WTC11 (cell line): ENCODE data around the gene SERPINB4. TPM values are rescaled to one million over a fixed set of nuclear protein-coding genes. Genes with fewer than 3 reads are reported as not detected.

Source experiments
- ATAC-seq: fragments of 200-7000 bp; cut with Tn5 transposase; 2 replicates; pipeline ENCODE4 v1.10.0; 2021; ENCODE audit warnings: mild to moderate bottlenecking, moderate library complexity
- CTCF ChIA-PET: fragments of 300-600 bp; sonication (Branson Sonifier 250); formaldehyde crosslinking; loops from one replicate; lab custom pipeline; 2021; ENCODE audit warnings: antibody characterized with exemption; lab: Charles Lee
- POLR2A ChIA-PET: fragments of 350-600 bp; sonication (Branson Sonifier 250); formaldehyde crosslinking; loops from one replicate; lab custom pipeline; 2021; ENCODE audit warnings: antibody characterized with exemption; lab: Charles Lee
- DNase-seq: peaks from one replicate; pipeline ENCODE4 v3.0.0; 2021; ENCODE audit warnings: low spot score
- H3K27ac Mint-ChIP-seq: 2 replicates; pipeline ENCODE4 v1.8.0; 2021; ENCODE audit warnings: mixed read lengths
- H3K27me3 Mint-ChIP-seq: 2 replicates; pipeline ENCODE4 v1.8.0; 2021; ENCODE audit warnings: low read depth, mild to moderate bottlenecking, moderate library complexity, mixed read lengths
- H3K36me3 Mint-ChIP-seq: 2 replicates; pipeline ENCODE4 v1.8.0; 2021; ENCODE audit warnings: mixed read lengths
- H3K4me1 Mint-ChIP-seq: 2 replicates; pipeline ENCODE4 v1.8.0; 2022; ENCODE audit warnings: mixed read lengths
- H3K4me3 Mint-ChIP-seq: 2 replicates; pipeline ENCODE4 v1.8.0; 2021; ENCODE audit warnings: mild to moderate bottlenecking, moderate library complexity, mixed read lengths
- H3K9me3 Mint-ChIP-seq: 2 replicates; pipeline ENCODE4 v1.8.0; 2021; ENCODE audit warnings: mixed read lengths
- ATF2 ChIP-seq: sonication (generic); formaldehyde crosslinking; IDR thresholded peaks from 2 replicates; pipeline ENCODE4 v1.8.1; 2022; ENCODE audit warnings: low read depth, missing genetic modification reagents, borderline replicate concordance
- E2F1 ChIP-seq: sonication (generic); formaldehyde crosslinking; IDR thresholded peaks from 2 replicates; pipeline ENCODE4 v1.8.0; 2022; ENCODE audit warnings: mild to moderate bottlenecking, missing genetic modification reagents
- FOXK1 ChIP-seq: sonication (generic); formaldehyde crosslinking; IDR thresholded peaks from 2 replicates; pipeline ENCODE4 v1.8.0; 2022; ENCODE audit warnings: mild to moderate bottlenecking, moderate library complexity, missing genetic modification reagents
- GABPB1 ChIP-seq: sonication (generic); formaldehyde crosslinking; IDR thresholded peaks from 2 replicates; pipeline ENCODE4 v1.8.1; 2023; ENCODE audit warnings: mild to moderate bottlenecking, missing genetic modification reagents
- KAT7 ChIP-seq: sonication (generic); formaldehyde crosslinking; IDR thresholded peaks from 2 replicates; pipeline ENCODE4 v1.8.1; 2023; ENCODE audit warnings: missing genetic modification reagents, mild to moderate bottlenecking, borderline replicate concordance
- MYBL2 ChIP-seq: sonication (generic); formaldehyde crosslinking; IDR thresholded peaks from 2 replicates; pipeline ENCODE4 v1.8.1; 2023; ENCODE audit warnings: mild to moderate bottlenecking, moderate library complexity, missing genetic modification reagents
- NFYB ChIP-seq: sonication (generic); formaldehyde crosslinking; conservative IDR thresholded peaks from 2 replicates; pipeline ENCODE4 v1.8.0; 2022; ENCODE audit warnings: low read depth, missing genetic modification reagents
- PRRX2 ChIP-seq: fragments of 250-450 bp; sonication (Bioruptor Pico); IDR thresholded peaks from 2 replicates; pipeline ENCODE4 v1.8.0; 2021; ENCODE audit warnings: mild to moderate bottlenecking
- SMAD3 ChIP-seq: sonication (generic); formaldehyde crosslinking; IDR thresholded peaks from 2 replicates; pipeline ENCODE4 v1.8.0; 2022; ENCODE audit warnings: missing genetic modification reagents, mild to moderate bottlenecking, borderline replicate concordance
- SOX15 ChIP-seq: fragments of 250-450 bp; sonication (Bioruptor Pico); IDR thresholded peaks from 2 replicates; pipeline ENCODE4 v1.9.0; 2021; ENCODE audit warnings: mild to moderate bottlenecking
- SP1 ChIP-seq: sonication (generic); formaldehyde crosslinking; conservative IDR thresholded peaks from 2 replicates; pipeline ENCODE4 v1.8.1; 2022; ENCODE audit warnings: missing genetic modification reagents
- TCF7 ChIP-seq: sonication (generic); formaldehyde crosslinking; IDR thresholded peaks from 2 replicates; pipeline ENCODE4 v1.8.0; 2022; ENCODE audit warnings: mild to moderate bottlenecking, low read depth, missing genetic modification reagents, moderate library complexity
- TEAD1 ChIP-seq: sonication (generic); formaldehyde crosslinking; IDR thresholded peaks from 2 replicates; pipeline ENCODE4 v1.8.0; 2022; ENCODE audit warnings: mild to moderate bottlenecking, missing genetic modification reagents
- total RNA-seq: library from RNA; stranded (reverse); gene quantifications from 3 replicates; pipeline ENCODE4 v1.2.3, GENCODE V29; 2021
- TF ChIP-seq, protein P1 (sequence below): sonication (generic); formaldehyde crosslinking; IDR thresholded peaks from 2 replicates; pipeline ENCODE4 v1.8.1; 2022; ENCODE audit warnings: mild to moderate bottlenecking, missing genetic modification reagents, moderate library complexity, borderline replicate concordance
- TF ChIP-seq, protein P2 (sequence below): sonication (generic); formaldehyde crosslinking; IDR thresholded peaks from 2 replicates; pipeline ENCODE4 v1.8.1; 2023; ENCODE audit warnings: mild to moderate bottlenecking, missing genetic modification reagents, moderate library complexity
- TF ChIP-seq, protein P3 (sequence below): sonication (generic); formaldehyde crosslinking; IDR thresholded peaks from 2 replicates; pipeline ENCODE4 v1.8.0; 2022; ENCODE audit warnings: mild to moderate bottlenecking, missing genetic modification reagents
- TF ChIP-seq, protein P4 (sequence below): fragments of 250-450 bp; sonication (Bioruptor Pico); IDR thresholded peaks from 2 replicates; pipeline ENCODE4 v1.9.0; 2021; ENCODE audit warnings: mild to moderate bottlenecking, borderline replicate concordance
- TF ChIP-seq, protein P5 (sequence below): fragments of 250-450 bp; sonication (Bioruptor Pico); IDR thresholded peaks from 2 replicates; pipeline ENCODE4 v1.9.0; 2021; ENCODE audit warnings: mild to moderate bottlenecking
- TF ChIP-seq, protein P6 (sequence below): fragments of 250-450 bp; sonication (Bioruptor Pico); conservative IDR thresholded peaks from 2 replicates; pipeline ENCODE4 v1.9.0; 2021; ENCODE audit warnings: mild to moderate bottlenecking

SERPINB4 gene
- total RNA-seq, 1 experiment from 2014 or later, result 1.3 TPM

- Mint-ChIP-seq H3K27ac (no peak overlapping the region), H3K4me3 (no peak overlapping the region), H3K27me3 (no peaks in the 10 kb centered on the region), H3K4me1 (peaks cover 17% of the 10 kb centered on the region)
- ATAC-seq, result no peak
- POLR2A ChIA-PET, result no interaction called here
- no peak for DNase-seq
- TF ChIP-seq, protein P1, sequence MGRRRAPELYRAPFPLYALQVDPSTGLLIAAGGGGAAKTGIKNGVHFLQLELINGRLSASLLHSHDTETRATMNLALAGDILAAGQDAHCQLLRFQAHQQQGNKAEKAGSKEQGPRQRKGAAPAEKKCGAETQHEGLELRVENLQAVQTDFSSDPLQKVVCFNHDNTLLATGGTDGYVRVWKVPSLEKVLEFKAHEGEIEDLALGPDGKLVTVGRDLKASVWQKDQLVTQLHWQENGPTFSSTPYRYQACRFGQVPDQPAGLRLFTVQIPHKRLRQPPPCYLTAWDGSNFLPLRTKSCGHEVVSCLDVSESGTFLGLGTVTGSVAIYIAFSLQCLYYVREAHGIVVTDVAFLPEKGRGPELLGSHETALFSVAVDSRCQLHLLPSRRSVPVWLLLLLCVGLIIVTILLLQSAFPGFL, result no peak
- no peak for TF ChIP-seq TCF7
- TF ChIP-seq, protein P2, sequence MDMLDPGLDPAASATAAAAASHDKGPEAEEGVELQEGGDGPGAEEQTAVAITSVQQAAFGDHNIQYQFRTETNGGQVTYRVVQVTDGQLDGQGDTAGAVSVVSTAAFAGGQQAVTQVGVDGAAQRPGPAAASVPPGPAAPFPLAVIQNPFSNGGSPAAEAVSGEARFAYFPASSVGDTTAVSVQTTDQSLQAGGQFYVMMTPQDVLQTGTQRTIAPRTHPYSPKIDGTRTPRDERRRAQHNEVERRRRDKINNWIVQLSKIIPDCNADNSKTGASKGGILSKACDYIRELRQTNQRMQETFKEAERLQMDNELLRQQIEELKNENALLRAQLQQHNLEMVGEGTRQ, result no peak
- TF ChIP-seq PRRX2 (CRISPR knock-in tag), result no peak
- TF ChIP-seq, protein P3, sequence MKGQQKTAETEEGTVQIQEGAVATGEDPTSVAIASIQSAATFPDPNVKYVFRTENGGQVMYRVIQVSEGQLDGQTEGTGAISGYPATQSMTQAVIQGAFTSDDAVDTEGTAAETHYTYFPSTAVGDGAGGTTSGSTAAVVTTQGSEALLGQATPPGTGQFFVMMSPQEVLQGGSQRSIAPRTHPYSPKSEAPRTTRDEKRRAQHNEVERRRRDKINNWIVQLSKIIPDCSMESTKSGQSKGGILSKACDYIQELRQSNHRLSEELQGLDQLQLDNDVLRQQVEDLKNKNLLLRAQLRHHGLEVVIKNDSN (CRISPR knock-in tag), result no peak
- TF ChIP-seq SP1 (CRISPR knock-in tag), result no peak
- no peak for TF ChIP-seq ATF2 (CRISPR knock-in tag)
- no peak for TF ChIP-seq FOXK1 (CRISPR knock-in tag)
- TF ChIP-seq, protein P4, sequence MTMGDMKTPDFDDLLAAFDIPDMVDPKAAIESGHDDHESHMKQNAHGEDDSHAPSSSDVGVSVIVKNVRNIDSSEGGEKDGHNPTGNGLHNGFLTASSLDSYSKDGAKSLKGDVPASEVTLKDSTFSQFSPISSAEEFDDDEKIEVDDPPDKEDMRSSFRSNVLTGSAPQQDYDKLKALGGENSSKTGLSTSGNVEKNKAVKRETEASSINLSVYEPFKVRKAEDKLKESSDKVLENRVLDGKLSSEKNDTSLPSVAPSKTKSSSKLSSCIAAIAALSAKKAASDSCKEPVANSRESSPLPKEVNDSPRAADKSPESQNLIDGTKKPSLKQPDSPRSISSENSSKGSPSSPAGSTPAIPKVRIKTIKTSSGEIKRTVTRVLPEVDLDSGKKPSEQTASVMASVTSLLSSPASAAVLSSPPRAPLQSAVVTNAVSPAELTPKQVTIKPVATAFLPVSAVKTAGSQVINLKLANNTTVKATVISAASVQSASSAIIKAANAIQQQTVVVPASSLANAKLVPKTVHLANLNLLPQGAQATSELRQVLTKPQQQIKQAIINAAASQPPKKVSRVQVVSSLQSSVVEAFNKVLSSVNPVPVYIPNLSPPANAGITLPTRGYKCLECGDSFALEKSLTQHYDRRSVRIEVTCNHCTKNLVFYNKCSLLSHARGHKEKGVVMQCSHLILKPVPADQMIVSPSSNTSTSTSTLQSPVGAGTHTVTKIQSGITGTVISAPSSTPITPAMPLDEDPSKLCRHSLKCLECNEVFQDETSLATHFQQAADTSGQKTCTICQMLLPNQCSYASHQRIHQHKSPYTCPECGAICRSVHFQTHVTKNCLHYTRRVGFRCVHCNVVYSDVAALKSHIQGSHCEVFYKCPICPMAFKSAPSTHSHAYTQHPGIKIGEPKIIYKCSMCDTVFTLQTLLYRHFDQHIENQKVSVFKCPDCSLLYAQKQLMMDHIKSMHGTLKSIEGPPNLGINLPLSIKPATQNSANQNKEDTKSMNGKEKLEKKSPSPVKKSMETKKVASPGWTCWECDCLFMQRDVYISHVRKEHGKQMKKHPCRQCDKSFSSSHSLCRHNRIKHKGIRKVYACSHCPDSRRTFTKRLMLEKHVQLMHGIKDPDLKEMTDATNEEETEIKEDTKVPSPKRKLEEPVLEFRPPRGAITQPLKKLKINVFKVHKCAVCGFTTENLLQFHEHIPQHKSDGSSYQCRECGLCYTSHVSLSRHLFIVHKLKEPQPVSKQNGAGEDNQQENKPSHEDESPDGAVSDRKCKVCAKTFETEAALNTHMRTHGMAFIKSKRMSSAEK, result no peak
- no peak for TF ChIP-seq NFYB
- TF ChIP-seq, protein P5, sequence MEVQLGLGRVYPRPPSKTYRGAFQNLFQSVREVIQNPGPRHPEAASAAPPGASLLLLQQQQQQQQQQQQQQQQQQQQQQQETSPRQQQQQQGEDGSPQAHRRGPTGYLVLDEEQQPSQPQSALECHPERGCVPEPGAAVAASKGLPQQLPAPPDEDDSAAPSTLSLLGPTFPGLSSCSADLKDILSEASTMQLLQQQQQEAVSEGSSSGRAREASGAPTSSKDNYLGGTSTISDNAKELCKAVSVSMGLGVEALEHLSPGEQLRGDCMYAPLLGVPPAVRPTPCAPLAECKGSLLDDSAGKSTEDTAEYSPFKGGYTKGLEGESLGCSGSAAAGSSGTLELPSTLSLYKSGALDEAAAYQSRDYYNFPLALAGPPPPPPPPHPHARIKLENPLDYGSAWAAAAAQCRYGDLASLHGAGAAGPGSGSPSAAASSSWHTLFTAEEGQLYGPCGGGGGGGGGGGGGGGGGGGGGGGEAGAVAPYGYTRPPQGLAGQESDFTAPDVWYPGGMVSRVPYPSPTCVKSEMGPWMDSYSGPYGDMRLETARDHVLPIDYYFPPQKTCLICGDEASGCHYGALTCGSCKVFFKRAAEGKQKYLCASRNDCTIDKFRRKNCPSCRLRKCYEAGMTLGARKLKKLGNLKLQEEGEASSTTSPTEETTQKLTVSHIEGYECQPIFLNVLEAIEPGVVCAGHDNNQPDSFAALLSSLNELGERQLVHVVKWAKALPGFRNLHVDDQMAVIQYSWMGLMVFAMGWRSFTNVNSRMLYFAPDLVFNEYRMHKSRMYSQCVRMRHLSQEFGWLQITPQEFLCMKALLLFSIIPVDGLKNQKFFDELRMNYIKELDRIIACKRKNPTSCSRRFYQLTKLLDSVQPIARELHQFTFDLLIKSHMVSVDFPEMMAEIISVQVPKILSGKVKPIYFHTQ (CRISPR knock-in tag), result no peak
- no peak for TF ChIP-seq E2F1
- TF ChIP-seq, all 79 proteins: peak for 0
- CTCF ChIA-PET, result no interaction called here
- Mint-ChIP-seq H3K9me3 (peaks cover 26% of the 10 kb centered on the region), H3K36me3 (peaks cover 14% of the 10 kb centered on the region)
Measured at GRCh38 chr18:63619661-63620060, 24.4 kb downstream of the SERPINB4 start.

DNA sequence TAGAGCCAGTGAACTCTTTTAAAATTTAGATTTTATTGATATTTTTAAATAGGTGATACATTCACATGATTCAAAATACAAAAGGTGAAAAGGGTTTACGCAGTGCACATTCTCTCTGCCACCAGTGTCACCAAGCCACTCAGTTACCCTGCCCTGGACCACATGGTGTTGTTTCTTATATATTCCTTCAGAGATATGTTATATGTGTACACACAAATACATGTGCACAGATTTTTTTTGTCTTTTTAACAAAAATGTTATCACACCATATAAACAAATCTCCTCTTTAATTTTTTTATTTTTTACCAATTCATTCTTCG lies 26.2 kb downstream of the SERPINB4 start:
- peaks cover 12% of the 10 kb centered on the region for H3K9me3 Mint-ChIP-seq
- ChIA-PET CTCF (interaction anchor here (1.3 kb wide), 1 partner anchor 124 kb away, joined by 6 read pairs; no protein-coding TSS in a partner anchor), POLR2A (no interaction called here)
- no peak overlapping the region for H3K27ac Mint-ChIP-seq
- no peaks in the 10 kb centered on the region for H3K27me3 Mint-ChIP-seq
- peaks cover 17% of the 10 kb centered on the region for H3K4me1 Mint-ChIP-seq
- DNase-seq, result no peak
- H3K36me3 Mint-ChIP-seq, result no peaks in the 10 kb centered on the region; the same call in 1 of the 2 replicates
- no peak for ATAC-seq
- H3K4me3 Mint-ChIP-seq, result no peak overlapping the region
- TF ChIP-seq GABPB1 (CRISPR knock-in tag), result no peak
- TF ChIP-seq SMAD3 (CRISPR knock-in tag), result no peak
- TF ChIP-seq SOX15 (CRISPR knock-in tag), result no peak
- TF ChIP-seq, protein P6, sequence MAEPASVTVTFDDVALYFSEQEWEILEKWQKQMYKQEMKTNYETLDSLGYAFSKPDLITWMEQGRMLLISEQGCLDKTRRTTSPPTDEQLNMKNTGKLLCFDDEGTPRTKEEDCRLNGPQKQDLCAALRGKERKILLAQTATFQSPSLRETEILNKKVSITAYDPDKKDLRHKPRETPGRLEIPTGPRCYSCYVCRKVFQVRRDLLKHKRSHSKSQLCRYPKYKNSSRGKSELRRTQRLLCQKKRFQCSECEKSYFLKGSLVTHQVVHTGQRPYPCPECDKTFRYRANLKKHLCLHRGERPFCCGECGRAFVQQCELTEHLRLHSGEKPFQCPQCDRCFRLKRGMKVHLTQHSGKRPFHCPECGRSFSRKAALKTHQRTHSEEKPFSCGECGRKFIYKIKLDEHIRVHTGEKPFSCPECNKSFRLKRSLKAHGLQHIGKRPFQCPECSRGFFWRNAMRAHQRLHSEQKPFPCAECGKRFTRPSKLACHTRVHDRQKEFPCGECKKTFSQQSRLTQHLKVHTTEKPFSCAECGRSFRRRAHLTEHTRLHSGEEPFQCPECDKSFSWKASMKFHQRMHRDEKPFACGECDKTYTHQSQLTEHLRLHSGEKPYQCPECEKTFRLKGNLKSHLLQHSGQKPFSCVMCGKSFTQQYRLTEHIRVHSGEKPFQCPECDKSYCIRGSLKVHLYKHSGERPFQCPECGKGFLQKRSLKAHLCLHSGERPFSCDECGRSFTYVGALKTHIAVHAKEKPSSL (CRISPR knock-in tag), result no peak
- no peak for TF ChIP-seq MYBL2 (CRISPR knock-in tag)
- no peak for TF ChIP-seq ATF2 (CRISPR knock-in tag)
- no peak for TF ChIP-seq TEAD1 (CRISPR knock-in tag)
- TF ChIP-seq KAT7 (CRISPR knock-in tag), result no peak
- TF ChIP-seq TCF7, result no peak
